ENCODE results near the gene NEBL.

Gene NEBL

GRCh38 chr10:20932606-20933126 lies 35.6 kb upstream of the NEBL start:
- TF ChIP-seq CTCF (IDR thresholded peaks at IDR 0.05): no peak

GRCh38 chr10:20931156-20931795 lies 34.2 kb upstream of the NEBL start:
- TF ChIP-seq CTCF (IDR thresholded peaks at IDR 0.05): no peak

GRCh38 chr10:20927456-20927855 lies 30.3 kb upstream of the NEBL start:
- TF ChIP-seq CTCF (IDR thresholded peaks at IDR 0.05): no peak

- no peak for TF ChIP-seq CTCF (IDR thresholded peaks at IDR 0.05)
Observed at GRCh38 chr10:20922451-20922850, 25.3 kb upstream of the NEBL start.

GRCh38 chr10:20922033-20922432 lies 24.9 kb upstream of the NEBL start:
- no peak for TF ChIP-seq CTCF (IDR thresholded peaks at IDR 0.05)

- no peak for TF ChIP-seq CTCF (IDR thresholded peaks at IDR 0.05)
Observed at GRCh38 chr10:20920061-20920460, 22.9 kb upstream of the NEBL start.

GRCh38 chr10:20919481-20919880 lies 22.4 kb upstream of the NEBL start:
- no peak for TF ChIP-seq CTCF (IDR thresholded peaks at IDR 0.05)

- no peak for TF ChIP-seq CTCF (IDR thresholded peaks at IDR 0.05)
Observed at GRCh38 chr10:20916976-20917375, 19.9 kb upstream of the NEBL start.
